GM21737 (cell line): ENCODE measurements around the gene NCAPG.

Source experiments
- ATAC-seq: cut with Tn5 transposase; IDR thresholded peaks from one replicate; pipeline ENCODE4 v1.9.1; 2021; ENCODE audit warnings: mild to moderate bottlenecking, moderate library complexity; ENCODE audit not compliant: unreplicated experiment

NCAPG gene

DNA sequence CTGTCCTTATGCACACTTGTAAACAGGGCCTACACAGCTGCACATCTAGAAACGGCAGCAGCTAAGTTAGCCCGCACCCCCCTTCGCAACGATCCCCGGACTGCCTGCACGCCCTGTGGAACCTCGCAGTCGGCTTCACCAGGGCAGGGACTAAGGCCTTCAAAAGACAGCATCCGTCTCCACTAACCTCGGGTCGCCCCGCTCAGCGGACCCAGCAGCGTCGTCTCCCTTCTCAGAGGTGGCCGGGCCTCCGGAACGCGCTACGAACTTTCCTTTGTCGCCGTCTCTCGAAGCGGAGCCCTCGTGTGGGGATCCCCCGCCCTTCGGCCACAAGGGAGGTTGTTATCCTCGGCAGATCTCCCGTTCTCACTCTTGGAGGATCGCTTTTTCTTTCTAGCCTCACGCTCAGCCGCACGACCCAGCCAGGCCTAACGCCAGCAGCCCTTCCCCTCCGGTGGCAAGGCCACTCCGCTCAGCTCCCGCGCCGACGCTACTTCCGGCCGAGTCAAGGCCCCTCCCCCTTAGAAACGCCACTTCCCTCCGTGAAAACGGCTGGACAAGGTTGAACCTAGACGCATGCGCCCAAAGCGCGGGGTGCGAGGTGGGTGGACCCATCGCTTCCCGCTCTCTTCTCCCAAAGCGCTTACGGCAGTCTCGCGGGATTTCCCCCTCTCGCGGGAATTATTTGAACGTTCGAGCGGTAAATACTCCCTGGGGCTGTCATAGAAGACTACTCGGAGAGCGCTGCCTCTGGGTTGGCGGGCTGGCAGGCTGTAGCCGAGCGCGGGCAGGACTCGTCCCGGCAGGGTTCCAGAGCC is at the start of gene NCAPG, which contains the start of gene DCAF16:
Gene NCAPG, plus strand, starts transcription at position 720 of the 818 bp plus-strand sequence. CDS start 99 bp downstream, outside the sequence.
Gene DCAF16, minus strand, starts transcription at position 498 of the 818 bp plus-strand sequence. CDS start 6,616 bp downstream, outside the sequence.
- ATAC-seq = peak; percentile 90

- ATAC-seq = no peak
Measured at GRCh38 chr4:17761062-17761461, 49.7 kb upstream of the NCAPG start.

DNA sequence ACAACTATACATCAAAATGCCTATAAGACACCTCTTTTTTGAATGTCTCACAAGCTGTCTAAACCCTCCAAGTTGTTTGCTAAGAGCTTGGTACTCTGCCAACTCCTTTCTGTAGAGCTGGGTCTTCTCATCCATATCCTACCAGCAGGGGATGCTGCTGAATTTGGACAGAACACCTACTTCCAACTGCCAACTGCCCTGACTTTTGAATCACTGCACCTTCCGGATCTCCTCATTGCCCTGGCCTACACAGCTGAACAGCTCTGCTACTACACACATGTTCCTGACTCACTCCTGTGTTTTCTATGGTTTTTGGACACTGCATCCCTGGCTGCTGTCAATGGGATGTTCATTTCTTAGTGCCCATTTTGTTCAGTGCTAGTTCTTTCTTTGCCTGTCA is 48.1 kb upstream of the NCAPG start:
- ATAC-seq = no peak

- no peak for ATAC-seq
Measured at GRCh38 chr4:17763416-17763815, 47.4 kb upstream of the NCAPG start.

DNA sequence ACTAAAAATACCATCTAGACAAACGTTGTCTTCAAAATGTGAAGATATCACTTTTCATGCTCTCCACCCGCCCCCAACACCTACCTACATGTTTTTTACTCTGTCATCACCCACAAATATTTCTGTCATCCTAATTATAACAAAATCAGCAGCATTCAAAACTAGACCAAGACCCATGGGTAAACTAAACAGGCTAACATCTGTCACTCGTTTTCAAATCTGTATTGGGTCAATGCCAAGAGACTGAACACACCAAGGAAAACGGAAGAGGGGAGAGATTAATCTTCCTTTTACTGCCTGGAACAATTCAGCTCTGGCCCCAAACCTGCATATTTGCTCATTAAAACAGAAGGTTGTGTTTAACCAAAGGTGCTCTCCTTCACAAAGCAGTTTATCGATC is 46.8 kb upstream of the NCAPG start:
- ATAC-seq = no peak

DNA sequence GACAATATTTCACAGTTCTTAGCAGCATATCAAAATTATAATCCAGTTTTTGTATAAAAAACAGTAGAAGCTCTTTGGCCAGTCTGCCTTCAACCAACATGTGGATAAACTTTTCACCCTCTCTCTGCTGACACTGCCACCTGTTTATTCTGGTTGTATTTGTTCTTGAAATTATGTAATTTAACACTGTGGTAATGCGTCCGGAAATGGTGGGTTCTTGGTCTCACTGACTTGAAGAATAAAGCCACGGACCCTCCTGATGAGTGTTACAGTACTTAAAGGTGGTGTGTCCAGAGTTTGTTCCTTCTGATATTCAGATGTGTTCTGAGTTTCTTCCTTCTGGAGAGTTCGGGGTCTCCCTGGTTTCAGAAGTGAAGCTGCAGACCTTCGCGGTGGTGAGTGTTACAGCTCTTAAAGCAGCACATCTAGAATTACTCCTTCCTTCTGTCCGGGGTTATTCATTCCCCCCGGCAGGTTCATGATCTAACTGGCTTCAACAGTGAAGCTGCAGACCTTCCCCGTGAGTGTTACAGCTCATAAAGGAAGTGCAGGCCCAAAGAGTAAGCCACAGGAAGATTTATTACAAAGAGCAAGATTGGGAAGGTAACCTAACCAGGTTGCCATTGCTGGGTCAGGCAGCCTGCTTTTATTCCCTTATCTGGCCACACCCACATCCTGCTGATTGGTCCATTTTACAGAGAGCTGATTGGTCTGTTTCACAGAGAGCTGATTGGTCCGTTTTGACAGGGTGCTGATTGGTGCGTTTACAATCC is 45.1 kb upstream of the NCAPG start:
- ATAC-seq = no peak

DNA sequence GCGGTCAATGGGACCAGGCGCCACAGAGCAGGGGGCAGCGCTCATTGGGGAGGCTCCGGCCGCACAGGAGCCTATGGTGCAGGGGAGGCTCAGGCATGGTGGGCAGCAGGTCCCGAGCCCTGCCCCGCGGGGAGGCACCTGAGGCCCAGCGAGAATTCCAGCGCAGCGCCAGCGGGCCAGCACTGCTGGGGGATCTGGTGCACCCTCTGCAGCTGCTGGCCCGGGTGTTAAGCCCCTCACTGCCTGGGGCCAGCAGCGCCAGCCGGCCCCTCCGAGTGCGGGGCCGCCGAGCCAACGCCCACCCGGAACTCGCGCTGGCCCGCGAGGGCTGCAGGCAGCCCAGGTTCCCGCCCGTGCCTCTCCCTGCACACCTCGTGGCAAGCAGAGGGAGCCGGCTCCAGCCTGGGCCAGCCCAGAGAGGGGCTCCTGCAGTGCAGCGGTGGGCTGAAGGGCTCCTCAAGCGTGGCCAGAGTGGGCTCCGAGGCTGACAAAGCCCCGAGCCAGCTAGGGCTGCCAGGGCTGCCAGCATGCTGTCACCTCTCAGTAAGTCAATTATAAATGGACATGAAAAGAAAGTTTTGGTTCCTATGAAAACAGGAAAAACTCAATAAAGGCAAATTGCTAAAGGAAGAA is 43.8 kb upstream of the NCAPG start:
- no peak for ATAC-seq

- no peak for ATAC-seq
Measured at GRCh38 chr4:17769406-17770174, 41.2 kb upstream of the NCAPG start.

DNA sequence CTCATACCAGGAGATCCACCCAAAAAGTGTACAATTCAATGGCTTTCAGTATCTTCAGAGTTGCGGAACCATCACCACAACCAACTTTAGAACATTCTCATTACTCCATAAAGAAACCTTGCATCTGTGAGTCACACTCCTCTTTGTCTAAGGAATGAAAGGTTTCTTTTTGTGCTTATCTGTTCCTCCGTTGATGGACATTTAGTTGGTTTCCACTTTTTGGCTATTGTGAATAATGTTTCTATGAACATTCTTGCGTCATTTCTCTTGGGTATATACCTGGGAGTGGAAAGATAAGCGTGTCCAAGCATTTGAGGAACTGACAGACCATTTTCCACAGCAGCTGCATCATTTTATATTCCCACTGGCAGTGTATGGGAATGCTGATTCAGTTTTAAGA is 39.9 kb upstream of the NCAPG start:
- no peak for ATAC-seq

- ATAC-seq = no peak
Measured at GRCh38 chr4:17771284-17771908, 39.4 kb upstream of the NCAPG start.

GRCh38 chr4:17773135-17773698 is 37.6 kb upstream of the NCAPG start:
- no peak for ATAC-seq

GRCh38 chr4:17778431-17778830 is 32.3 kb upstream of the NCAPG start:
- no peak for ATAC-seq

GRCh38 chr4:17780501-17781299 is 30.1 kb upstream of the NCAPG start:
- ATAC-seq = no peak

GRCh38 chr4:17781300-17782287 is 29.2 kb upstream of the NCAPG start, which contains the start of gene FAM184B:
Gene FAM184B (minus strand): TSS chr4:17781621. CDS start chr4:17781299, 322 bp downstream.
- no peak for ATAC-seq

- ATAC-seq = no peak
Measured at GRCh38 chr4:17785858-17786257, 24.9 kb upstream of the NCAPG start.

DNA sequence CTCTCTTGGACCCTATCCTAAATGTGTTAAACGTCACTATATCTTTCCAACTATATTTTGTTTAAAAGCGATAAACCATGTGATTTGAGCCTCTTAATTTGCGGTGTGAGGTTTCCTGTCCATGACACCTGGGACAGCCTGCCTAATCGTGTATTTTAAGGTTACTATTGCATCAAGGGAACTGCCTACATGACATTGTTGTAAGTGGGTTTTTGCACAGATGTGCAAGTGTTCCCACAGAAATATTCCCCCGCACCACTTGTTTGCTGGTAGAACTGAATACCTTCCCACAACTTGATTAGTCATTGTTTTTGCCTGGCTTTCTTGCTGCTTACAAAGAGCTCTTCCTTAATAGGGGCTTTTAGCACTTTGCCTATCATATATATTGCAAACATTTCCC is 24.2 kb upstream of the NCAPG start:
- no peak for ATAC-seq

DNA sequence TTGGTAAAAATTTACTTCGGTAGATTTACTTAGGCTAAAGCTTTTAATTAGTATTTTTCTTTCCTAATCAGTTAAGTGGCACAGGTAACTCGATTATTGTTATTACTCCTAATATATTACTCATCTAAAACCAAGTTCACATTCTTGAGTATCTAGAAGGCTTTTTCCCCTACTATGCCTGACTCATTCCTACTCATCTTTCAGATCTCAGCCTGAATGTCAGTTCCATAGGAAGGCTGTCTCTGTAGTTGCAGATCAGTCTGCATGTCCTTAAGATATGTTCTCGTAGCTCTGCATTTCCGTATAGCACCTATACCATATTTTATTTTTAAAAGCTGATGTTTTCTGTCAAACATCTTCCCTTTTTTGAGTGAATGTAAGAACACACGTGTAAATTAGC is 23.5 kb upstream of the NCAPG start:
- ATAC-seq = no peak

GRCh38 chr4:17788956-17789355 is 21.8 kb upstream of the NCAPG start:
- no peak for ATAC-seq
